ENCODE data around the gene NCF4.

The NCF4 gene

DNA sequence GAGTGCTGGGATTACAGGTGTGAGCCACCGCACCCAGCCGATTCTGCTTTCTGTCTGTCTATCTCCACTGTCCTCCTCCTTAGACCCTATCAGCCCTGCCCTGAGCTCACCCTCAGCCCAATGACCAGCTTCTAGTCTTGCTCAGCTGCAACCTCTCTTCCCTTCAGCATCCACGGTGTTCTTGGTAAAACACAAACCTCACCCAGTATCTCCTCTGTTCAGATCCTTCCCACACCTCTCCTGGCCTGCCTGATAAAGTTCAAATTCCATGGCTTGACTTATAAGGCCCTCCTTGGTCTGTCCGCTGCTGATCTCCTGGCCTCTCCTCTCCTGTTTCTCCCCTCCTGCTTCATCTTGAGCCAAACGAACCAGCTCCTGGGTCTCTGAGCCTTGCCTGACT is 14.5 kb upstream of the NCF4 start:
- Histone ChIP-seq H3K9ac (ENCODE audit: low read length) (no peak overlapping the region), H3K27me3 (ENCODE audit: control insufficient read depth, insufficient read depth, low read length) (peaks cover 17% of the 10 kb centered on the region), H3K4me1 (ENCODE audit: control insufficient read depth, insufficient read depth, low read length) (no peaks in the 10 kb centered on the region), H3K36me3 (ENCODE audit: control insufficient read depth, insufficient read depth, low read length) (no peaks in the 10 kb centered on the region), H3K9me3 (ENCODE audit: control insufficient read depth, low read length) (no peaks in the 10 kb centered on the region), H3K4me3 (ENCODE audit: low read length) (no peak overlapping the region)

DNA sequence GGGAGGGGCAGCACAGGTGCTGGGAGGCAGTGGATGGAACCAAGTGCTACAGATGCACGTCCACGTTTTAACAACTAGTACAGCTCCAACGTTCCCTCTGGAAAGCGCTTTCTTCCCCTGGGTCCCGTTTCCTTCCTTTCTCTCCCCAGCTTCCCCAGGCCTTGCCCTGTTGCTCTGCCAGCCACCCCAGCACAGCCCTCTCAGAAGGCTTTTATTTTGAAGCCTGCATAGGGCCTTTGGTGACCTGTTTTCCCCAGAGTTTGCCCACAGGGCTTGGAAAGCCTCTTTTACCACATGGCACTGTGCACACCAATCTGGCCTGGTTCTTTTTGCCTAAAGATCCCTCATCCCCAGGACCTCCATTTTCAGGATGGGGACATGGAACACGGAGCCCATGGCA is 13.9 kb upstream of the NCF4 start:
- H3K9me3 ChIP-seq (ENCODE audit: control insufficient read depth, low read length) = no peaks in the 10 kb centered on the region
- no peaks in the 10 kb centered on the region for H3K4me1 ChIP-seq (ENCODE audit: control insufficient read depth, insufficient read depth, low read length)
- H3K9ac ChIP-seq (ENCODE audit: low read length) = no peak overlapping the region
- no peaks in the 10 kb centered on the region for H3K36me3 ChIP-seq (ENCODE audit: control insufficient read depth, insufficient read depth, low read length)
- no peak overlapping the region for H3K4me3 ChIP-seq (ENCODE audit: low read length)
- peaks cover 17% of the 10 kb centered on the region for H3K27me3 ChIP-seq (ENCODE audit: control insufficient read depth, insufficient read depth, low read length)

DNA sequence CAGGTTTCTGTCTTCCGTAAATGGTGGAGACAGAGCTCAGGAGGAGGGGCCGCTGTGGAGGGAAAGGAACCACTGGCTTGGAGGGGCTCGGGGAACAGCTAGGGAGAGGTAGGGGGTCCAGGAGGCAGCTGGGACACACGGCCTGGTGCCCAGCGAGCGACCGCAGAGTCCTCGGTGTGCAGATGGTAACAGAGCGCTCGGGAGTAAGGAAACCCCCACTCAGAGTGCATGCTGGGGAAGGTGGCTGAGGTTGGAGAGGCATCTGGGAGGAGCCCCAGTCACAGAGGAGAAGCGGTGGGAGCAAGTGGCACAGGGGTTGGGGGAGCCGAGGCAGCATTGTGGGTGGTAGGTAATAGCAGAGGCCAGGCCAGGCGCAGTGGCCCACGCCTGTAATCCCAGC is 10.8 kb upstream of the NCF4 start:
- Histone ChIP-seq H3K36me3 (ENCODE audit: control insufficient read depth, insufficient read depth, low read length) (no peaks in the 10 kb centered on the region), H3K4me1 (ENCODE audit: control insufficient read depth, insufficient read depth, low read length) (no peaks in the 10 kb centered on the region), H3K9ac (ENCODE audit: low read length) (no peak overlapping the region), H3K4me3 (ENCODE audit: low read length) (no peak overlapping the region), H3K27me3 (ENCODE audit: control insufficient read depth, insufficient read depth, low read length) (peaks cover 17% of the 10 kb centered on the region), H3K9me3 (ENCODE audit: control insufficient read depth, low read length) (no peaks in the 10 kb centered on the region)

DNA sequence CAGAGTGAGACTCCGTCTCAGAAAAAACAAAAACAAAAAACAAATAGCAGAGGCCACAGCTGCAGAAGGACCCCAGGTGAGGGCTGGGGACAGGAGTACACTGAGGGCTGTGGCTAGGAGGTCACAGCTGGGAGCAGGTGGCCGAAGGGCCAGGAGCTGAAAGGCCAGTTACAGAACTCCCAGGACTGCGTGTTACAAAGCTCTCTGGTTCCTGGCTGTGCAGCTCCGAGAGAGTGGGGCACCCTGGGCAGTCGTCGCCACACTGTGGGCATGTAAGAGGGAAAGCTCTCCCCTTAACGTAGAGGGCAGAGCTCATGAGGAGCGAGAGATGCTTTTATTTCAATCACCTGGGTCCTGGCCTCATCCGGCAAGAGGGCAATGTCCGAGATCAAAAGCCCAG is 10.1 kb upstream of the NCF4 start:
- Histone ChIP-seq H3K4me3 (ENCODE audit: low read length) (no peak overlapping the region), H3K4me1 (ENCODE audit: control insufficient read depth, insufficient read depth, low read length) (no peaks in the 10 kb centered on the region), H3K9me3 (ENCODE audit: control insufficient read depth, low read length) (no peaks in the 10 kb centered on the region), H3K9ac (ENCODE audit: low read length) (no peak overlapping the region), H3K27me3 (ENCODE audit: control insufficient read depth, insufficient read depth, low read length) (peaks cover 19% of the 10 kb centered on the region), H3K36me3 (ENCODE audit: control insufficient read depth, insufficient read depth, low read length) (no peaks in the 10 kb centered on the region)

DNA sequence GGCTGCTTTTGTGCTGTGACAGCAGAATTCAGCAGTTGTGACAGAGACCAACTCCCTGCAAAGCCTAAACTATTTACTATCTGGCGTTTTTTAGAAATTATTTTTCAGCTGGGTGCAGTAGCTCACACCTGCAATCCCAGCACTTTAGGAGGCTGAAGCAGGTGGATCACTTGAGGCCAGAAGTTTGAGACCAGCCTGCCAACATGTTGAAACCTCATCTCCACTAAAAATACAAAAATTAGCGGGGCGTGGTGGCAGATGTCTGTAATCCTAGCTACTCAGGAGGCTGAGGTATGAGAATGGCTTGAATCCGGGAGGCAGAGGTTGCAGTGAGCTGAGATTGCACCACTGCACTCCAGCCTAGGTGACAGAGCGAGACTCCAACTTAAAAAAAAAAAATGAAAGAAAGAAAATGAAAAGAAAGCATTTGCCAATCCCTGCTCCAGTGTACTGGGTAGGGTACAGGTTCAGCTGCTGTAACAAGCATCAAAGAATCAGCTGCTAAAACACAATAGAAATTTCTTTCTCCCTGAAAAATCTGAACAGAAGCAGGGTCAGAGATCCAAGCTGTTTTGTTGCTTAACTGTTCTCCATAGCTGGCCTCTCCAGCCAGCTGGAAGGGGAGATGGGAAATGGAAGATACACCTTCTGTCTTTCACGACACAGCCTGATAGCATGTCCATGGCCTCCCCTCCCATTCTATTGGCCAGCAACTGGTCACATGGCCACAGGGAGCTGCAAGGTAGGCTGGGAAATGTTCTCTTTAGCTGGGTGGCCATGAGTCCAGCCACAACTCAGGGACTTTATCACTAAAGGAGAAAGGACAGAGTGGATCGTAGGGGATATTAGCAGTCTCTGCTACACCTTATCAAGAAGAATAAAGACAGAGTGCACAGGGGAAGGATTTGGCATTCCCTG is 8.5 kb upstream of the NCF4 start:
- no peaks in the 10 kb centered on the region for H3K9me3 ChIP-seq (ENCODE audit: control insufficient read depth, low read length)
- peaks cover 21% of the 10 kb centered on the region for H3K27me3 ChIP-seq (ENCODE audit: control insufficient read depth, insufficient read depth, low read length)

DNA sequence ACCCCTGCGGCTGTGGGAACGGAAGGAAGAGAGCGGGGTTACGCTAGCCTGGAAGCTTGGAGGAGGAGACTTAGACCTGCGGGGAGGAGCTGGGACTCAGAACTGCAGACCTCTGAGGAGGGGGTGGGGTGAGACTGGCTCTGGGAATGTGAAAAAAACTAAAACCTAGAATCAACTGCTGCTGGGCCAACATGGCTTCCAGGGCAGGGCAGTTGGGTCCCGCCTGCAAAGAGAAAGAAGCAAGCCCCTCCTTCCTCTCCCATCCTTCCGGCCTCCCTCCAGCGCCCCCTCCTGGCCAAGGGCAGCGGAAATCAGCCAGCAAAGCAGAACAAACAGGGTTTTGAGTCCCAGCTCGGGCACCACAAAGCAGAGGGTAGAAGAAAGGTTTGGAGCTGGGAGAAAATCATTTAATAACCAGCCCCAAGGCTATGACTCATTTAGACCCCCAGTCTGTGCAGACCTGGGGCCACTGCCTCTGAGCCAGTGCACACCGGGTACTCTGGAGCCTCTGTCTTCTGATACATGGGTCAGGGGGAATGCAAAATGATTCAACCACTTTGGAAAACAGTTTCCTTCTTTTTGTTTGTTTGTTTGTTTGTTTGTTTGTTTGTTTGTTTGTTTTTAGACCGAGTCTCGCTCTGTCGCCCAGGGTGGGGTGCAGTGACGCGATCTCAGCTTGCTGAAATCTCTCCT is 7.3 kb upstream of the NCF4 start:
- no peaks in the 10 kb centered on the region for H3K36me3 ChIP-seq (ENCODE audit: control insufficient read depth, insufficient read depth, low read length)
- H3K9me3 ChIP-seq (ENCODE audit: control insufficient read depth, low read length) = no peaks in the 10 kb centered on the region
- H3K4me3 ChIP-seq (ENCODE audit: low read length) = no peak overlapping the region
- H3K27me3 ChIP-seq (ENCODE audit: control insufficient read depth, insufficient read depth, low read length) = peaks cover 17% of the 10 kb centered on the region
- H3K4me1 ChIP-seq (ENCODE audit: control insufficient read depth, insufficient read depth, low read length) = no peaks in the 10 kb centered on the region
- no peak overlapping the region for H3K9ac ChIP-seq (ENCODE audit: low read length)

More for the DNA sequence above, 8.5 kb upstream of the NCF4 start:
- Histone ChIP-seq H3K4me1 (ENCODE audit: control insufficient read depth, insufficient read depth, low read length) (no peaks in the 10 kb centered on the region), H3K4me3 (ENCODE audit: low read length) (no peak overlapping the region), H3K9ac (ENCODE audit: low read length) (no peak overlapping the region), H3K36me3 (ENCODE audit: control insufficient read depth, insufficient read depth, low read length) (no peaks in the 10 kb centered on the region)

DNA sequence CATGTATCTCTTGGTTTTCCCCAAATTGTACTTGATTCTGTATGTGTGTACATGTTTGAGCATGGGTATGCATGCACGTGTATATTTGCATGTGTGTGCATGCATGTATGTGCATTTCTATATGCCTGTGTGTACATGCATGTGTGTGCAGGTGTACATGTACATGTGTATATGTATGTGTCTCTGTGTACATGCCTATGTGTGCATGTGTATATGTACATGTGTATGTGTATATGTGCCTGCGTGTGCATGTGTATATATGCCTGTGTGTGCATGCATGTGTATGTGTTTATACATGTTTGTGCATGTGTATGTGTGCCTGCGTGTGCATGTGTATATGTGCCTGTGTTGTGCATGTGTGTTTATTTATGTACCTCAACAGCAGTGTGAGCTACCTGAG is 5.3 kb upstream of the NCF4 start:
- Histone ChIP-seq H3K9ac (ENCODE audit: low read length) (no peak overlapping the region), H3K4me3 (ENCODE audit: low read length) (no peak overlapping the region), H3K9me3 (ENCODE audit: control insufficient read depth, low read length) (no peaks in the 10 kb centered on the region), H3K27me3 (ENCODE audit: control insufficient read depth, insufficient read depth, low read length) (peaks cover 17% of the 10 kb centered on the region), H3K36me3 (ENCODE audit: control insufficient read depth, insufficient read depth, low read length) (no peaks in the 10 kb centered on the region), H3K4me1 (ENCODE audit: control insufficient read depth, insufficient read depth, low read length) (no peaks in the 10 kb centered on the region)

DNA sequence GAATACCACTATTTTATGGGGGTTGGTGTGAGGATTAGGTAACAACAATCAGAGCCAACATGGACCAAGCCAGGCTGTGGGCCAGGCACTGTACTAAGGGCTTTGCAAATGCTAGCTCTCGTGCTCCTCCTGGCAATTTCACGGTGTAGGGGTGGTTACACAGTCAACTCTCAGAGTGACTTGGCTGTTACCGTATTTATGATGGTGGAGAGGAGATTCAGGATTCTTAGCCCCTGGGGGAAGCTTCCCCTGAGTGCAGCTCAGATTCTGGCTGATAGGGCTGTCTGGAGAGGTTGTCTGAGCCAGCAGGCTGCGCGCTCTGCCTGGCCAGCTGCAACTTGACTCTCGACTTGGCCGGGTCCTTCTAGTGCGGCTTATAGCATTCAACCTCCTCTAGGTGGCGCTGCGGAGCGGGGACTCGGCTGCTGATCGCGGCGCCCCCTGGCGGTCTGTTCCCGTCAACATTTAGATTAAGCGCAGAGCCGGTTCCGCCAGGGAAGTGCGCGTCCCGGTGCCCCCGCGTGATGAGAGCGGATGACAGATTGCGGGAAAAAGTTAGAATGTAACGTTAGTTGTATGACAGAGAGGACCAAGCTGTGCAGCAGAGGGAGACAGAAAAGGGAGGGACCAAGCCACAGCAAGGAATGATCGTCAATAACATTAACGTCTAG is 4.5 kb upstream of the NCF4 start:
- no peak overlapping the region for H3K4me3 ChIP-seq (ENCODE audit: low read length)
- H3K9ac ChIP-seq (ENCODE audit: low read length) = no peak overlapping the region
- H3K36me3 ChIP-seq (ENCODE audit: control insufficient read depth, insufficient read depth, low read length) = no peaks in the 10 kb centered on the region
- H3K9me3 ChIP-seq (ENCODE audit: control insufficient read depth, low read length) = no peaks in the 10 kb centered on the region
- H3K4me1 ChIP-seq (ENCODE audit: control insufficient read depth, insufficient read depth, low read length) = no peaks in the 10 kb centered on the region
- H3K27me3 ChIP-seq (ENCODE audit: control insufficient read depth, insufficient read depth, low read length) = peaks cover 12% of the 10 kb centered on the region

DNA sequence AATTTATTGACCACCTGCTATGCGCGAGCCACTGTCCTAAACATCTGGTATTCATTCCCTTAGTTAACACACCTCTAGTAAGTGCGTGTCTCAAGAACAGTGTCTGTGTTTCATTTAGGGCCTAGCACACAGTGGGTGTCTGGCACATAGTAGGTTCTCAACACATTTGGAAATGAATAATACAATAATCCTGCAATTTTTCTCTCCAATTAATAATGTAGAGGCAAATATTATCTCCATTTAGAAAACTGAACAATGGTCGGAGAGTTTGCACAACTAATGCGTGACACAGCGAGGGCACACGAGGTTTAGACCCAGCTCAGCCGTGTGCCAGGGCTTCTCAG is 4.0 kb upstream of the NCF4 start:
- H3K9ac ChIP-seq (ENCODE audit: low read length) = no peak overlapping the region
- peaks cover 11% of the 10 kb centered on the region for H3K27me3 ChIP-seq (ENCODE audit: control insufficient read depth, insufficient read depth, low read length)
- no peak overlapping the region for H3K4me3 ChIP-seq (ENCODE audit: low read length)
- H3K4me1 ChIP-seq (ENCODE audit: control insufficient read depth, insufficient read depth, low read length) = no peaks in the 10 kb centered on the region
- no peaks in the 10 kb centered on the region for H3K36me3 ChIP-seq (ENCODE audit: control insufficient read depth, insufficient read depth, low read length)
- H3K9me3 ChIP-seq (ENCODE audit: control insufficient read depth, low read length) = no peaks in the 10 kb centered on the region

DNA sequence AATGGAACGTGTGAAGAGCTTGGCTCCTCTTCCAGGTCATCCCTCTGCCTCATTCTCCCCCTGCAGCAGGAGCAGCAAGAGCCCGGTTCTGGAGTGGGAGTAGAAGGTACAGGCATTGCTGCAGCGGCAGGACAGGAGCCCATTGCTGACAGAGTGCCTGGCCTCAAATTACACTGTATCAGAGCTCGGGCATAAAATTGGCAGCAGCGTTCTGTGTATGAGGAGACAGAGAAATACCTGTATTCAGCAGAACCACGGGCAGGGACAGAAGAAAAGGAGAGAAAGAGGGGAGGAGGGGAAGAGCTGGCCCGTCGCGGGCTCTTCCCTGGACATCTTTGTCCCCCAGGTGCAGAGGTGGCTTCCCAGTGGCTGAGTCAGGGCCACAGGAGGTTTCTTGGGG is 2.6 kb upstream of the NCF4 start:
- Histone ChIP-seq H3K9ac (ENCODE audit: low read length) (no peak overlapping the region), H3K9me3 (ENCODE audit: control insufficient read depth, low read length) (no peaks in the 10 kb centered on the region), H3K27me3 (ENCODE audit: control insufficient read depth, insufficient read depth, low read length) (peaks cover 11% of the 10 kb centered on the region), H3K4me1 (ENCODE audit: control insufficient read depth, insufficient read depth, low read length) (no peaks in the 10 kb centered on the region), H3K4me3 (ENCODE audit: low read length) (no peak overlapping the region), H3K36me3 (ENCODE audit: control insufficient read depth, insufficient read depth, low read length) (no peaks in the 10 kb centered on the region)

DNA sequence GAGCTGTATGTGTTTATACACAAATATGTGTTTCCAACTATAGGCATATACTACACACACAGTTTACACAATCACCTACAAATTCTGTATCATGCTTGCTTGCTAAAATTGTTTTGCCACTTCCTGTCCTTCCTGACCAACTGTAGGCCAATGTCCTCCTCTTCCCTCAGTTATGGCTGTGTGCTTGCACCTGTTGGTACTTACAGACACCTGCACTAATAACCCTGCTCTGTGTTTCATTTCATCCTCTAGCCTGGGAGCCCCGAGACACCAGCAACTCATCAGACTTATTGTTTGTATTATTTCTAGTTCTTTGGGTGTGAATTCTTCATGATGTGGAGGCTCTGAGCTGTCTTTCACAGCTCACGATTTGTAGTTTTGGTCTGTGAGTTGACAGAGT is 1.8 kb upstream of the NCF4 start:
- Histone ChIP-seq H3K9ac (ENCODE audit: low read length) (no peak overlapping the region), H3K27me3 (ENCODE audit: control insufficient read depth, insufficient read depth, low read length) (peaks cover 11% of the 10 kb centered on the region), H3K4me3 (ENCODE audit: low read length) (no peak overlapping the region), H3K4me1 (ENCODE audit: control insufficient read depth, insufficient read depth, low read length) (no peaks in the 10 kb centered on the region), H3K9me3 (ENCODE audit: control insufficient read depth, low read length) (no peaks in the 10 kb centered on the region), H3K36me3 (ENCODE audit: control insufficient read depth, insufficient read depth, low read length) (no peaks in the 10 kb centered on the region)

DNA sequence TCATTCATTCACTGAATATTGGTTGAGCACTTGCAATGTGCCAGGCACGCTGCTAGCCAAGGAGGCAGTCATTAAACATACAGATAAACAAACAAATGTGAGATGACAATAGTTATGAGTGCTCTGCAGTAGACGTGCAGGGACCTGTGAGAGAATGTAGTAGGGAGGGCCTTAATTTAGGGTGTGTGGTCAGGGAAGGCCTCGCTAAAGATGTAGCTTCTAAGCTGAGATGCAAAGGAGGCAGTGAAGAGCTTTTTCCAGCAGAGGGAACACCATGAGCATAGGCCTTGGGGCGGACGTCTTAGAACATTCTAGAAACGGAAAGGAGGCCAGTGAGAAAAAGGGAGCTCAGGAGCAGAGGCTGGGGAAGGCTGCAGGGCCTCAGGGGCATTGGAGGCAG is 789 bp upstream of the NCF4 start:
- H3K36me3 ChIP-seq (ENCODE audit: control insufficient read depth, insufficient read depth, low read length) = no peaks in the 10 kb centered on the region
- peaks cover 11% of the 10 kb centered on the region for H3K27me3 ChIP-seq (ENCODE audit: control insufficient read depth, insufficient read depth, low read length)
- H3K9me3 ChIP-seq (ENCODE audit: control insufficient read depth, low read length) = no peaks in the 10 kb centered on the region
- H3K4me1 ChIP-seq (ENCODE audit: control insufficient read depth, insufficient read depth, low read length) = no peaks in the 10 kb centered on the region
- no peak overlapping the region for H3K4me3 ChIP-seq (ENCODE audit: low read length)
- no peak overlapping the region for H3K9ac ChIP-seq (ENCODE audit: low read length)
